D721Med (cell line): ENCODE measurements around the gene B3GNT7.

Source experiments
- DNase-seq: peaks from one replicate; pipeline ENCODE4 v3.0.0; 2011; ENCODE audit warnings: low spot score; ENCODE audit not compliant: insufficient read length
- FAIRE-seq: peaks from 2 replicates; lab custom pipeline; 2011; peaks lifted over from hg19 to GRCh38; lab: Jason Lieb, UNC
- CTCF ChIP-seq: IDR thresholded peaks from 2 replicates; pipeline ENCODE4 v1.5.1; 2012; ENCODE audit warnings: mild to moderate bottlenecking, control low read depth; ENCODE audit not compliant: insufficient read depth; ENCODE audit errors: missing control alignments

The B3GNT7 gene

GRCh38 chr2:231367178-231367577 is 28.3 kb upstream of the B3GNT7 start:
- DNase-seq (no peak), FAIRE-seq (no peak)
- no peak for TF ChIP-seq CTCF

- FAIRE-seq (no peak), DNase-seq (no peak)
- TF ChIP-seq CTCF: no peak
Observed at GRCh38 chr2:231369580-231370428, 25.7 kb upstream of the B3GNT7 start.

- TF ChIP-seq CTCF: no peak
- DNase-seq (no peak), FAIRE-seq (no peak)
Observed at GRCh38 chr2:231370429-231370748, 25.1 kb upstream of the B3GNT7 start.

GRCh38 chr2:231370749-231371429 is 24.6 kb upstream of the B3GNT7 start:
- FAIRE-seq (no peak), DNase-seq (no peak)
- no peak for TF ChIP-seq CTCF

- no peak for DNase-seq
- TF ChIP-seq CTCF: no peak
- no peak for FAIRE-seq
Observed at GRCh38 chr2:231371430-231372054, 24.0 kb upstream of the B3GNT7 start.

- TF ChIP-seq CTCF: no peak
- FAIRE-seq (no peak), DNase-seq (no peak)
Observed at GRCh38 chr2:231372326-231372725, 23.2 kb upstream of the B3GNT7 start.
